Nephron (organoid): ENCODE measurements around the gene ERCC6L.
A peak's percentile ranks its signal among the peaks of the same experiment; 100 is the strongest.

Experiments
- H3K27ac Mint-ChIP-seq, 3 experiments: 2 replicates each; pipeline ENCODE4 v1.8.0; 2020; ENCODE audit warnings: mixed read lengths in 3 of 3, mild to moderate bottlenecking in 2 of 3, moderate library complexity in 1 of 3
- H3K27me3 Mint-ChIP-seq: 2 replicates; pipeline ENCODE4 v1.8.0; 2021; ENCODE audit warnings: low read depth, mild to moderate bottlenecking, moderate library complexity, mixed read lengths
- H3K36me3 Mint-ChIP-seq: 2 replicates; pipeline ENCODE4 v1.8.0; 2020; ENCODE audit warnings: low read depth, mixed read lengths
- H3K4me1 Mint-ChIP-seq: 2 replicates; pipeline ENCODE4 v1.8.0; 2020; ENCODE audit warnings: mixed read lengths
- H3K4me3 Mint-ChIP-seq, 3 experiments: 2 replicates each; pipeline ENCODE4 v1.8.0; 2020; ENCODE audit warnings: mild to moderate bottlenecking in 3 of 3, mixed read lengths in 3 of 3, moderate library complexity in 2 of 3
- H3K9me3 Mint-ChIP-seq: 2 replicates; pipeline ENCODE4 v1.8.0; 2020; ENCODE audit warnings: mixed read lengths
- CTCF ChIP-seq, 3 experiments: fragments of 200-600 bp; sonication (generic); IDR thresholded peaks; one replicate each; pipeline ENCODE4 v1.5.0; 2021; ENCODE audit warnings: antibody characterized with exemption in 3 of 3; ENCODE audit not compliant: unreplicated experiment in 3 of 3

The ERCC6L gene

GRCh38 chrX:72255864-72256263, 17.0 kb upstream of the ERCC6L start:
- Mint-ChIP-seq H3K27me3 (peaks cover 11% of the 10 kb centered on the region), H3K4me3 (peak overlapping the region in 1 of 3 experiments; percentile 59), H3K4me1 (peaks cover 10% of the 10 kb centered on the region), H3K9me3 (peaks cover 5% of the 10 kb centered on the region), H3K27ac (no peak overlapping the region), H3K36me3 (no peaks in the 10 kb centered on the region)
- TF ChIP-seq CTCF (IDR thresholded peaks at IDR 0.05; ENCODE audit: unreplicated experiment in 3 of 3) = no peak

DNA sequence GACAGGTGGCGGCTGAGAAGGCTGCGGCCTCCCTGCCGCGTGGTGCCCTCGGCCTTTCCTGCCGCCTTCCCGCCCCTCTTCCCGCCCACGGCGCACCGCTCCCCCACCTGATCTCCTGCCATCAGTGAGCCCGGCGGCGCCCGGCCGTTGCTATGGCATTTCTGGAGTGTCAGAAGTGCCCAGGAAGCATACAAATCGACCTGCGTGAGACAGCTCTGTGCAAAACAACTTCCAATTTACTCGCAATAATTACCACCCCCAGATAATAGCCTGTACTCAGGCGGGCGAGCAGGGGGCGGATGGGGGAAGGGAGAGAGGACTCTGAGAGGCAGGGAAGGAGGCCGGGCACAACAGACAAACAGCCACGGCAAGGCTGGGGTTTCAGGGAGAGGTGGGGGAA, 16.6 kb upstream of the ERCC6L start:
- Mint-ChIP-seq H3K36me3 (no peaks in the 10 kb centered on the region), H3K27me3 (peaks cover 11% of the 10 kb centered on the region), H3K4me3 (peak overlapping the region in 2 of 3 experiments; percentile 59), H3K4me1 (peaks cover 10% of the 10 kb centered on the region), H3K9me3 (peaks cover 5% of the 10 kb centered on the region), H3K27ac (no peak overlapping the region)
- no peak for TF ChIP-seq CTCF (IDR thresholded peaks at IDR 0.05; ENCODE audit: unreplicated experiment in 3 of 3)

DNA sequence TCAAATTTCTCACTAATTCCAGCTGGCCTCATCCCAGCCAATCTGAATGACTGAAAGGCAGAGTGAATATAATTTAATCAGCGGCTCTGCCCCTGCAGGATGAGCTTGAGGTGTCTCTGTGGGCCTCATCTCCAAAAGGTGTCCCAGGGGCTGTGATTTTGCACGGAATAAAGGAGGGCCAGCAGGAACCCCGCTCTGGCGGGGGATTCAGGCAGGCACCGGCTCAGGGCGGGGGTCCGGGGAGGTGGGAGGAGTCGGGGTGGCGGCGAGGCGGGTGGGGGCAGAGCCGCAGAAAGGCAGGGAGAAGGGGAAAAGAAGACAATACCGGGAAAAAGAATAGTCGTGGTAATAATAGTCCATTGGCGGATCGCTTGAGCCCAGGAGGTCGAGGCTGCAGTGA, 16.0 kb upstream of the ERCC6L start:
- TF ChIP-seq CTCF (IDR thresholded peaks at IDR 0.05; ENCODE audit: unreplicated experiment in 3 of 3) = no peak
- peaks cover 5% of the 10 kb centered on the region for H3K9me3 Mint-ChIP-seq
- H3K27me3 Mint-ChIP-seq = peaks cover 11% of the 10 kb centered on the region
- H3K4me3 Mint-ChIP-seq = peak overlapping the region in 2 of 3 experiments; percentile 50 to 53
- H3K36me3 Mint-ChIP-seq = no peaks in the 10 kb centered on the region
- H3K27ac Mint-ChIP-seq = no peak overlapping the region
- peaks cover 10% of the 10 kb centered on the region for H3K4me1 Mint-ChIP-seq

DNA sequence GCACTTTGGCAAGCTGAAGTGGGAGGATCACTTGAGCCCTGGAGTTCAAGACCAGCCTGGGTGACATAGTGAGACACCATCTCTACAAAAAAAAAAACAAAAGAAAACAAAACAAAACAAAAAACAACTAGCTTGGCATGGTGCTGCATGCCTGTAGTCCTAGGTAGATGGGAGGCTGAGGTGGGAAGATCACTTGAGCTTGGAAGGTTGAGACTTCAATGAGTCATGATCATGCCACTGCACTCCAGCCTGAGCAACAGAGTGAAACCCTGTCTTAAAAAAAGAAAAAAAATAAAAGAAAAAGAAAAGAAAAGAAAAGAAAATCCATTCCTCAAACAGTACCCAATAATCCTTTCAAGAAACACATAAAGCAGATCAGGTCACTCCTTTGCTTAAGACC, 14.9 kb upstream of the ERCC6L start:
- Mint-ChIP-seq H3K27me3 (peaks cover 11% of the 10 kb centered on the region), H3K27ac (no peak overlapping the region), H3K4me3 (no peak overlapping the region), H3K36me3 (no peaks in the 10 kb centered on the region), H3K9me3 (peaks cover 5% of the 10 kb centered on the region), H3K4me1 (peaks cover 10% of the 10 kb centered on the region)
- no peak for TF ChIP-seq CTCF (IDR thresholded peaks at IDR 0.05; ENCODE audit: unreplicated experiment in 3 of 3)

DNA sequence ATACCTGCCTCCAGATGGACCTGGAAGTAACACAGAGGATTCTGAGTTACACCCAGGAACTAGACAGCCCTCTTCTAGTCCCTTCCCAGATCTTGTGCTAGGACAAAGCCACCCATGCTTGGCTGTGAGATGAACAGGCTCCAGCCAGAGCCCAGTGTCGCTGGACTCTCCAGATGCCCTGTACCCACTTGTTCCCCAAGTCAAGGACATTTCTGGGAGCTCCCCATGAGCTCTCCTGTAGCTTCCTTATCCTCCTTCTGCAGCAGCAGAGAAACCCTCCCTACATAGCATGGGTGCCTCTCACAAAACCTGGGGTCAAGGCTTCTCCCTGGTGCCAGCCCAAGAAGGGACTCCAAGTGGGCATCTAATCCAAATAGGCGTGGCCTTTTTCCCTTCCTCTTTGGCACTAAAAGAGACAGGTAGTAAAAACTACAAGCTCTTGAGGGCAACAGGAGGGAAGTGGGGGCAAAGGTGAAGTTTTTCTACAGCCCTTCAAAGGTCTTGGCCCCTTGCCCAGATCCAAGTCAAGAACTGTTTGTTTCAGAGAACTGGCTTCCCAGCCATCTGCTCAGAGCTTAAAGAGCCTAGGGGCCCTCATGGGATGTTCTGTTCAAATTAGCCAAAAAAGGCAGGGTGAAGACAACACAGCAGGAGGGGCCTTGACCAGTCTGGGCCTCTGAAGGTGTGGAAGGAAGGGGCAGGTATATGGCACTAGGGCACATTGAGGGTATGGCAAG, 8.5 kb upstream of the ERCC6L start:
- no peak overlapping the region for H3K4me3 Mint-ChIP-seq
- H3K27ac Mint-ChIP-seq = no peak overlapping the region
- TF ChIP-seq CTCF (IDR thresholded peaks at IDR 0.05; ENCODE audit: unreplicated experiment in 3 of 3) = no peak
- H3K9me3 Mint-ChIP-seq = peaks cover 16% of the 10 kb centered on the region
- no peaks in the 10 kb centered on the region for H3K36me3 Mint-ChIP-seq
- no peaks in the 10 kb centered on the region for H3K4me1 Mint-ChIP-seq
- H3K27me3 Mint-ChIP-seq = no peaks in the 10 kb centered on the region

GRCh38 chrX:72245461-72246089, 6.7 kb upstream of the ERCC6L start:
- Mint-ChIP-seq H3K27ac (no peak overlapping the region), H3K36me3 (no peaks in the 10 kb centered on the region), H3K9me3 (peaks cover 14% of the 10 kb centered on the region), H3K4me1 (no peaks in the 10 kb centered on the region), H3K27me3 (peaks cover 3% of the 10 kb centered on the region), H3K4me3 (no peak overlapping the region)
- TF ChIP-seq CTCF (IDR thresholded peaks at IDR 0.05; ENCODE audit: unreplicated experiment in 3 of 3) = peak; percentile 41 to 53 (median 42)
